GM23338 (cell line): ENCODE data around the gene MYO18A. TPM values are rescaled to one million over a fixed set of nuclear protein-coding genes. Genes with fewer than 3 reads are reported as not detected.

ENCODE experiments used
- ATAC-seq: fragments of 200-7000 bp; cut with Tn5 transposase; 3 replicates; pipeline ENCODE4 v1.9.1; 2020
- DNase-seq: peaks from one replicate; pipeline ENCODE4 v3.0.0-alpha.2; 2015; ENCODE audit warnings: low spot score
- H2AFZ ChIP-seq: fragments of 200-600 bp; sonication (generic); 2 replicates; pipeline ENCODE4 v1.8.0; 2016; ENCODE audit warnings: antibody characterized with exemption, mild to moderate bottlenecking, moderate library complexity
- H3F3A ChIP-seq: fragments of 200-600 bp; sonication (generic); replicated peaks from 2 replicates; pipeline ENCODE4 v1.8.0; 2017; ENCODE audit warnings: antibody characterized with exemption, mixed run types, low read depth
- H3K27ac ChIP-seq: fragments of 200-600 bp; sonication (generic); 2 replicates; pipeline ENCODE4 v1.6.1; 2016; ENCODE audit warnings: low read depth
- H3K27me3 ChIP-seq: fragments of 200-600 bp; sonication (generic); 2 replicates; pipeline ENCODE4 v1.8.0; 2016; ENCODE audit warnings: mild to moderate bottlenecking, mixed run types, moderate library complexity; ENCODE audit not compliant: insufficient read depth
- H3K36me3 ChIP-seq: fragments of 200-600 bp; sonication (generic); 2 replicates; pipeline ENCODE4 v1.8.0; 2016; ENCODE audit warnings: mild to moderate bottlenecking; ENCODE audit not compliant: insufficient read depth
- H3K4me1 ChIP-seq: fragments of 200-600 bp; sonication (generic); 2 replicates; pipeline ENCODE4 v1.8.0; 2016; ENCODE audit warnings: mild to moderate bottlenecking, moderate library complexity; ENCODE audit not compliant: insufficient read depth
- H3K4me2 ChIP-seq: fragments of 200-600 bp; sonication (generic); 2 replicates; pipeline ENCODE4 v1.7.1; 2017; ENCODE audit warnings: mixed run types
- H3K4me3 ChIP-seq: fragments of 200-600 bp; sonication (generic); 2 replicates; pipeline ENCODE4 v1.6.1; 2016; ENCODE audit warnings: mixed run types
- H3K79me2 ChIP-seq: fragments of 200-600 bp; sonication (generic); replicated peaks from 2 replicates; pipeline ENCODE4 v1.8.0; 2017; ENCODE audit warnings: mild to moderate bottlenecking; ENCODE audit not compliant: insufficient read depth
- H3K9me2 ChIP-seq: fragments of 200-600 bp; sonication (generic); 2 replicates; pipeline ENCODE4 v1.8.0; 2017; ENCODE audit not compliant: insufficient read depth
- H4K20me1 ChIP-seq: fragments of 200-600 bp; sonication (generic); replicated peaks from 2 replicates; pipeline ENCODE4 v1.8.0; 2017; ENCODE audit warnings: mild to moderate bottlenecking; ENCODE audit not compliant: insufficient read depth
- H3K27ac Mint-ChIP-seq: 2 replicates; pipeline ENCODE4 v1.8.0; 2020; ENCODE audit warnings: inconsistent platforms, mild to moderate bottlenecking, moderate library complexity, mixed read lengths
- H3K27me3 Mint-ChIP-seq: 3 replicates; pipeline ENCODE4 v1.8.0; 2022; ENCODE audit warnings: low read depth, mild to moderate bottlenecking, moderate library complexity, mixed read lengths, inconsistent platforms; ENCODE audit not compliant: insufficient read depth, poor library complexity
- H3K36me3 Mint-ChIP-seq: 3 replicates; pipeline ENCODE4 v1.8.0; 2021; ENCODE audit warnings: low read depth, mild to moderate bottlenecking, inconsistent platforms, moderate library complexity, mixed read lengths
- H3K4me1 Mint-ChIP-seq: 3 replicates; pipeline ENCODE4 v1.8.0; 2020; ENCODE audit warnings: mild to moderate bottlenecking, inconsistent platforms, mixed read lengths
- H3K4me3 Mint-ChIP-seq: 3 replicates; pipeline ENCODE4 v1.8.0; 2021; ENCODE audit warnings: moderate library complexity, mild to moderate bottlenecking, inconsistent platforms, mixed read lengths
- H3K9me3 Mint-ChIP-seq: 3 replicates; pipeline ENCODE4 v1.8.0; 2020; ENCODE audit warnings: moderate library complexity, mild to moderate bottlenecking, inconsistent platforms, mixed read lengths
- STAT1 ChIP-seq: IDR thresholded peaks from one replicate; pipeline ENCODE4 v1.6.1; 2016; ENCODE audit warnings: antibody characterized with exemption; ENCODE audit not compliant: unreplicated experiment
- ZNF114 ChIP-seq: fragments of 250-450 bp; sonication (Bioruptor Pico); IDR thresholded peaks from 2 replicates; pipeline ENCODE4 v1.5.0; 2020; ENCODE audit warnings: mild to moderate bottlenecking, moderate library complexity
- ZNF331 ChIP-seq: fragments of 250-450 bp; sonication (Bioruptor Pico); IDR thresholded peaks from 2 replicates; pipeline ENCODE4 v1.5.0; 2020; ENCODE audit warnings: low read depth, mild to moderate bottlenecking, moderate library complexity
- polyA plus RNA-seq: library from polyadenylated mRNA; unstranded; fragments of >200 nt; fragmentation: Nextera tagmentation; extraction: Ambion mirVana; gene quantifications from 2 replicates; pipeline ENCODE4 v1.2.1, GENCODE V29; 2016
- total RNA-seq: library from RNA; depleted of rRNA; stranded (reverse); fragments of >200 nt; shearing (Covaris generic); gene quantifications from 2 replicates; pipeline ENCODE4 v1.2.3, GENCODE V29; 2014
- TF ChIP-seq, protein P1 (sequence below): IDR thresholded peaks from one replicate; pipeline ENCODE4 v1.6.1; 2018; ENCODE audit warnings: antibody characterized with exemption; ENCODE audit not compliant: unreplicated experiment
- TF ChIP-seq, protein P2 (sequence below), 2 experiments: fragments of 200-600 bp in 1 of 2; sonication (generic) in 1 of 2; conservative IDR thresholded peaks; 2 replicates each; pipeline versions ENCODE4 v1.5.1 to v1.6.1; 2016 to 2017; ENCODE audit warnings: antibody characterized with exemption in 2 of 2, low read depth in 2 of 2, mild to moderate bottlenecking in 2 of 2, moderate library complexity in 1 of 2

The MYO18A gene
- total and polyA plus RNA-seq, 2 experiments from 2014 or later = 18.3 to 37.5 TPM

DNA sequence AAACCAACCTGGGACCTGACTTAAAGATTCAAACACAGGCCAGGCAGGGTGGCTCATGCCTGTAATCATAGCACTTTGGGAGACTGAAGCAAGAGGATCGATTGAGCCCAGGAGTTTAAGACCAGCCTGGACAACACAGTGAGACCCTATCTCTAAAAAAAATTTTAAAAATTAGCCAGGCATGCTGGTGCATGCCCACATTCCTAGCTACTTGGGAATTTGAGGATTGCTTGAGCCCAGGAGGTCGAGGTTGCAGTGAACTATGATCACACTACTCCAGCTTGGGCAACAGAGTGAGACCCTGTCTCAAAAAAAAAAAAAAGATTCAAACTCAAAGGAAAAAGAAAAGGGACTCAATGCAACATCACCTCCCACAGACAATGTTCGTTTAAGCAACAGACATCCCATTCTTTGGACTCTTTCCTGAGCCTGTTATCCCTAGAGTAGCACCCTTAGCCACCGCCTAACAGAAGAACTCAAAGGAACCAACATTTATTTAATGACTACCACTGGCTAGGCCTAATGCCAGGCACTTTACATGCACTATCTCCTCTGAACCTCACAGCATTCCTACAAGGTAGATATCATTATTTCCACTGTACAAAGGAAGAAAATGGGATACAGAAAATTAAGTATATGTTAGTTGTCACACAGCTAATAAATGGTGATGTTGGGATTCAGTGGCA is 12.7 kb downstream of the MYO18A start:
- no peak overlapping the region for H3K4me3 Mint-ChIP-seq
- TF ChIP-seq, protein P1, sequence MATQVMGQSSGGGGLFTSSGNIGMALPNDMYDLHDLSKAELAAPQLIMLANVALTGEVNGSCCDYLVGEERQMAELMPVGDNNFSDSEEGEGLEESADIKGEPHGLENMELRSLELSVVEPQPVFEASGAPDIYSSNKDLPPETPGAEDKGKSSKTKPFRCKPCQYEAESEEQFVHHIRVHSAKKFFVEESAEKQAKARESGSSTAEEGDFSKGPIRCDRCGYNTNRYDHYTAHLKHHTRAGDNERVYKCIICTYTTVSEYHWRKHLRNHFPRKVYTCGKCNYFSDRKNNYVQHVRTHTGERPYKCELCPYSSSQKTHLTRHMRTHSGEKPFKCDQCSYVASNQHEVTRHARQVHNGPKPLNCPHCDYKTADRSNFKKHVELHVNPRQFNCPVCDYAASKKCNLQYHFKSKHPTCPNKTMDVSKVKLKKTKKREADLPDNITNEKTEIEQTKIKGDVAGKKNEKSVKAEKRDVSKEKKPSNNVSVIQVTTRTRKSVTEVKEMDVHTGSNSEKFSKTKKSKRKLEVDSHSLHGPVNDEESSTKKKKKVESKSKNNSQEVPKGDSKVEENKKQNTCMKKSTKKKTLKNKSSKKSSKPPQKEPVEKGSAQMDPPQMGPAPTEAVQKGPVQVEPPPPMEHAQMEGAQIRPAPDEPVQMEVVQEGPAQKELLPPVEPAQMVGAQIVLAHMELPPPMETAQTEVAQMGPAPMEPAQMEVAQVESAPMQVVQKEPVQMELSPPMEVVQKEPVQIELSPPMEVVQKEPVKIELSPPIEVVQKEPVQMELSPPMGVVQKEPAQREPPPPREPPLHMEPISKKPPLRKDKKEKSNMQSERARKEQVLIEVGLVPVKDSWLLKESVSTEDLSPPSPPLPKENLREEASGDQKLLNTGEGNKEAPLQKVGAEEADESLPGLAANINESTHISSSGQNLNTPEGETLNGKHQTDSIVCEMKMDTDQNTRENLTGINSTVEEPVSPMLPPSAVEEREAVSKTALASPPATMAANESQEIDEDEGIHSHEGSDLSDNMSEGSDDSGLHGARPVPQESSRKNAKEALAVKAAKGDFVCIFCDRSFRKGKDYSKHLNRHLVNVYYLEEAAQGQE = no peak
- TF ChIP-seq ZNF114 (CRISPR knock-in tag) (no peak), ZNF331 (CRISPR knock-in tag) (no peak)

DNA sequence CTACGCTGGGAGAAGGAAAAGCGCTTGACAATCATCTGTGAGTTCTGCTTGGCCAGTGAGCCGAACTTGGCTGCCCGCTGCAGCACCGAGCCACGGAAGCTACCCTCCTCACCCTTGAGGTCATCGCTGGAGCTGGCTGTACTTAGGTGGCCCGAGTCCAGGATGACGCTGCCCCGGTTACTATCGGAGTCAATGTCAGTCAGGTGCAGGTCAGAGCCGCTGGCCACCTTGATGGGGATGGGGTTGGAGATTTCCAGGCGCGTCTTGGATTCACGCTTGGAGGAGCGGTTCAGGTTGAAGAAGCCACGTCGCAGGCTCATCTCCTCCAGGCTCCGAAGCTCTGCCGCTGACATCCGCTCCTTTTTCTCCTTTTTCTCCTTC is 13.7 kb downstream of the MYO18A start:
- Mint-ChIP-seq H3K4me3 (no peak overlapping the region), H3K27me3 (peaks cover 3% of the 10 kb centered on the region), H3K36me3 (peaks cover 16% of the 10 kb centered on the region), H3K4me1 (peaks cover 9% of the 10 kb centered on the region), H3K9me3 (no peaks in the 10 kb centered on the region), H3K27ac (no peak overlapping the region)
- no peak for TF ChIP-seq STAT1
- Histone ChIP-seq H3K36me3 (no peaks in the 10 kb centered on the region), H3K4me2 (no peak overlapping the region), H3K27ac (no peak overlapping the region), H3K9me2 (no peaks in the 10 kb centered on the region), H3K4me3 (no peak overlapping the region), H4K20me1 (peaks cover 7% of the 10 kb centered on the region; the same call in 1 of the 2 replicates), H3K27me3 (no peaks in the 10 kb centered on the region), H3K79me2 (peaks cover 8% of the 10 kb centered on the region), H3F3A (no peaks in the 10 kb centered on the region), H3K4me1 (no peaks in the 10 kb centered on the region), H2AFZ (no peak overlapping the region)
- no peak for ATAC-seq
- DNase-seq = no peak

More for the DNA sequence above, 12.7 kb downstream of the MYO18A start:
- Histone ChIP-seq H3F3A (no peaks in the 10 kb centered on the region), H3K27me3 (no peaks in the 10 kb centered on the region), H3K4me2 (no peak overlapping the region), H4K20me1 (peaks cover 7% of the 10 kb centered on the region; the same call in 1 of the 2 replicates), H3K4me1 (no peaks in the 10 kb centered on the region), H3K9me2 (no peaks in the 10 kb centered on the region), H3K4me3 (no peak overlapping the region), H2AFZ (no peak overlapping the region), H3K79me2 (peaks cover 16% of the 10 kb centered on the region), H3K27ac (no peak overlapping the region), H3K36me3 (no peaks in the 10 kb centered on the region)
- Mint-ChIP-seq H3K4me1 (peaks cover 9% of the 10 kb centered on the region), H3K27ac (no peak overlapping the region), H3K36me3 (peaks cover 16% of the 10 kb centered on the region), H3K27me3 (peaks cover 3% of the 10 kb centered on the region), H3K9me3 (no peaks in the 10 kb centered on the region)
- ATAC-seq (no peak), DNase-seq (no peak)

DNA sequence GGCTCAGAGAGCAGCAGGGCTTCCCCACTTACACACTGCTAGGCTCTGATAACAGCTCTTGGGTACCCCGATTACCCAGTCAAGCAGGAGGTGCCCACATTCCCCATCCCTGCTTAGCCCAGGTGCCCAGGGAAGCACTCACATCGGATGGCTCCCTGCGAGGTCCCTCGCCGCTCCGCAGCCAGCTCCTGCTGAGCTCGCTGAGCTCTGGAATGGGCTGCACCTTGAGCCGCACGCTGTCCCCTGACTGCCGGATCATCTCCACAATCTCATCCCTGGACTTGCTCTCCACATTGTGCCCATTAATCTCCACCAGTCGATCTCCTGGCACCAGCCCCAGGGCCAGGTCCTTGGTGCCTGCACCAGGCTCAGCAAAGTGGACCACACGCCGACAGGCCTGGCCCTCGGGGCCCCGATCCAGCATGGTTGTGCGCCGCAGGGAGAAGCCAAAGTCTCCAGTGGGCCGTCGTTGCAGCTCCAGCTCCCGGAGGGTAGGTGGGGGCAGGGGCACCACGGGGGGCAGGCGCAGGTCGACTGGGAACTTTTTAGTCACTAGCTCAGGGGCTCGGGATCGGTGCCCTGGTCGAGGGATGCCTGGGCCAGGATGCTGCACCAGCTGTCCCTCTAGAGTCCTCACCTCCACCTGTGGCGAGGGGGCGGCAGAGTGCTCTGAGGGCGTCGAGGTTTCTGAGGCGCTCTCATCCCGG is 14.2 kb downstream of the MYO18A start:
- peaks cover 16% of the 10 kb centered on the region for H3K36me3 Mint-ChIP-seq
- no peaks in the 10 kb centered on the region for H3F3A ChIP-seq
- H3K4me2 ChIP-seq = no peak overlapping the region
- no peak overlapping the region for H3K27ac Mint-ChIP-seq
- no peak overlapping the region for H3K4me3 Mint-ChIP-seq
- H3K4me3 ChIP-seq = no peak overlapping the region
- H4K20me1 ChIP-seq = peaks cover 7% of the 10 kb centered on the region; the same call in 1 of the 2 replicates
- no peaks in the 10 kb centered on the region for H3K36me3 ChIP-seq
- no peaks in the 10 kb centered on the region for H3K4me1 ChIP-seq
- DNase-seq (peak; percentile 40), ATAC-seq (peak; percentile 65)
- peaks cover 9% of the 10 kb centered on the region for H3K4me1 Mint-ChIP-seq
- H3K27me3 ChIP-seq = no peaks in the 10 kb centered on the region
- H3K27me3 Mint-ChIP-seq = peaks cover 3% of the 10 kb centered on the region
- H2AFZ ChIP-seq = no peak overlapping the region
- TF ChIP-seq, protein P2, sequence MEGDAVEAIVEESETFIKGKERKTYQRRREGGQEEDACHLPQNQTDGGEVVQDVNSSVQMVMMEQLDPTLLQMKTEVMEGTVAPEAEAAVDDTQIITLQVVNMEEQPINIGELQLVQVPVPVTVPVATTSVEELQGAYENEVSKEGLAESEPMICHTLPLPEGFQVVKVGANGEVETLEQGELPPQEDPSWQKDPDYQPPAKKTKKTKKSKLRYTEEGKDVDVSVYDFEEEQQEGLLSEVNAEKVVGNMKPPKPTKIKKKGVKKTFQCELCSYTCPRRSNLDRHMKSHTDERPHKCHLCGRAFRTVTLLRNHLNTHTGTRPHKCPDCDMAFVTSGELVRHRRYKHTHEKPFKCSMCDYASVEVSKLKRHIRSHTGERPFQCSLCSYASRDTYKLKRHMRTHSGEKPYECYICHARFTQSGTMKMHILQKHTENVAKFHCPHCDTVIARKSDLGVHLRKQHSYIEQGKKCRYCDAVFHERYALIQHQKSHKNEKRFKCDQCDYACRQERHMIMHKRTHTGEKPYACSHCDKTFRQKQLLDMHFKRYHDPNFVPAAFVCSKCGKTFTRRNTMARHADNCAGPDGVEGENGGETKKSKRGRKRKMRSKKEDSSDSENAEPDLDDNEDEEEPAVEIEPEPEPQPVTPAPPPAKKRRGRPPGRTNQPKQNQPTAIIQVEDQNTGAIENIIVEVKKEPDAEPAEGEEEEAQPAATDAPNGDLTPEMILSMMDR (conservative IDR thresholded peaks at IDR 0.05; ENCODE audit: low read depth in 2 of 2) = peak in 1 of 2 experiments; percentile 37; a peak in 2 of 4 replicates
- no peak for TF ChIP-seq ZNF114 (CRISPR knock-in tag)
- peaks cover 7% of the 10 kb centered on the region; the same call in 1 of the 2 replicates for H3K79me2 ChIP-seq
- no peak overlapping the region for H3K27ac ChIP-seq
- no peaks in the 10 kb centered on the region for H3K9me2 ChIP-seq
- H3K9me3 Mint-ChIP-seq = no peaks in the 10 kb centered on the region
